ENCODE data around the gene PKD2L1.

- TF ChIP-seq POLR2A (IDR thresholded peaks at IDR 0.05) (no peak), CTCF (IDR thresholded peaks at IDR 0.05) (no peak)
Observed at GRCh38 chr10:100282907-100283306, 47.1 kb downstream of the PKD2L1 start.
